Vagina (tissue), 2 donors: ENCODE measurements around the gene ARPC4.

Experiments used
- CTCF ChIP-seq, 3 experiments: fragments of 450-650 bp in 2 of 3; fragments of 200-600 bp in 1 of 3; sonication (generic) in 1 of 3; IDR thresholded peaks; one replicate each; pipeline ENCODE4 v1.5.1; 2017 to 2019; ENCODE audit warnings: antibody characterized with exemption in 3 of 3, mild to moderate bottlenecking in 2 of 3, moderate library complexity in 2 of 3
- POLR2AphosphoS5 ChIP-seq, 2 donors: sonication (generic); formaldehyde crosslinking; IDR thresholded peaks; one replicate each; pipeline ENCODE4 v1.9.0; 2017; ENCODE audit warnings: antibody characterized with exemption in 2 of 2, mild to moderate bottlenecking in 2 of 2, low read depth in 1 of 2; ENCODE audit not compliant: insufficient read depth in 1 of 2

GRCh38 chr3:9806137-9806536 is 13.3 kb downstream of the ARPC4 start:
- no peak for TF ChIP-seq CTCF (IDR thresholded peaks at IDR 0.05)
- no peak for TF ChIP-seq POLR2AphosphoS5 (IDR thresholded peaks at IDR 0.05; ENCODE audit: insufficient read depth in 1 of 2, low read depth in 1 of 2)
